ENCODE measurements around the gene ALG14.

The ALG14 gene

GRCh38 chr1:94953107-94953506 lies 119.6 kb downstream of the ALG14 start:
- TF ChIP-seq, protein P1, sequence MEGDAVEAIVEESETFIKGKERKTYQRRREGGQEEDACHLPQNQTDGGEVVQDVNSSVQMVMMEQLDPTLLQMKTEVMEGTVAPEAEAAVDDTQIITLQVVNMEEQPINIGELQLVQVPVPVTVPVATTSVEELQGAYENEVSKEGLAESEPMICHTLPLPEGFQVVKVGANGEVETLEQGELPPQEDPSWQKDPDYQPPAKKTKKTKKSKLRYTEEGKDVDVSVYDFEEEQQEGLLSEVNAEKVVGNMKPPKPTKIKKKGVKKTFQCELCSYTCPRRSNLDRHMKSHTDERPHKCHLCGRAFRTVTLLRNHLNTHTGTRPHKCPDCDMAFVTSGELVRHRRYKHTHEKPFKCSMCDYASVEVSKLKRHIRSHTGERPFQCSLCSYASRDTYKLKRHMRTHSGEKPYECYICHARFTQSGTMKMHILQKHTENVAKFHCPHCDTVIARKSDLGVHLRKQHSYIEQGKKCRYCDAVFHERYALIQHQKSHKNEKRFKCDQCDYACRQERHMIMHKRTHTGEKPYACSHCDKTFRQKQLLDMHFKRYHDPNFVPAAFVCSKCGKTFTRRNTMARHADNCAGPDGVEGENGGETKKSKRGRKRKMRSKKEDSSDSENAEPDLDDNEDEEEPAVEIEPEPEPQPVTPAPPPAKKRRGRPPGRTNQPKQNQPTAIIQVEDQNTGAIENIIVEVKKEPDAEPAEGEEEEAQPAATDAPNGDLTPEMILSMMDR (IDR thresholded peaks at IDR 0.05; ENCODE audit: low read depth, low read length, missing control alignments): no peak
- H3K4me3 ChIP-seq (replicated peaks; ENCODE audit: low read depth, low read length): no peak overlapping the region
- no peak for DNase-seq (ENCODE audit: extremely low read depth, low read depth)

DNA sequence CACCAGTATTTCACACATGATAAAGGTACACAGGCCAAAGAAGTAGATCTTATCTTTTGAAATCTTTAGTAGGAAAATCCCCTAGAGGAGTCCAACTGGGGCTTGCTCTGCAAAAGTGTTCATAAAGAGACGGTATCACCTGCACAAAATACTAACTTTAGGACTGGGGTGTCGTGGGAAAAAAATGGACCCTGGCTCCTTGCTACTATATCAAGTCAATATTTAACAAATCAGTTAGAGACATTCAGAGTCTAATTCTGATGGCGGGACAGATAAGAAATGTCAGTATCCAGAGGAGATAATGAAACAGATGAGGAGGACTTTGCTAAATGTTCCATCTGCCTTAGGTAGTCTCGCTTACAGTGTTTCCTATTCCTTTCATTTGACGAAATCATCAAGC lies 120.2 kb downstream of the ALG14 start:
- no peak for DNase-seq (ENCODE audit: extremely low read depth, low read depth)
- TF ChIP-seq, protein P1 (IDR thresholded peaks at IDR 0.05; ENCODE audit: low read depth, low read length, missing control alignments): no peak
- H3K4me3 ChIP-seq (replicated peaks; ENCODE audit: low read depth, low read length): no peak overlapping the region

DNA sequence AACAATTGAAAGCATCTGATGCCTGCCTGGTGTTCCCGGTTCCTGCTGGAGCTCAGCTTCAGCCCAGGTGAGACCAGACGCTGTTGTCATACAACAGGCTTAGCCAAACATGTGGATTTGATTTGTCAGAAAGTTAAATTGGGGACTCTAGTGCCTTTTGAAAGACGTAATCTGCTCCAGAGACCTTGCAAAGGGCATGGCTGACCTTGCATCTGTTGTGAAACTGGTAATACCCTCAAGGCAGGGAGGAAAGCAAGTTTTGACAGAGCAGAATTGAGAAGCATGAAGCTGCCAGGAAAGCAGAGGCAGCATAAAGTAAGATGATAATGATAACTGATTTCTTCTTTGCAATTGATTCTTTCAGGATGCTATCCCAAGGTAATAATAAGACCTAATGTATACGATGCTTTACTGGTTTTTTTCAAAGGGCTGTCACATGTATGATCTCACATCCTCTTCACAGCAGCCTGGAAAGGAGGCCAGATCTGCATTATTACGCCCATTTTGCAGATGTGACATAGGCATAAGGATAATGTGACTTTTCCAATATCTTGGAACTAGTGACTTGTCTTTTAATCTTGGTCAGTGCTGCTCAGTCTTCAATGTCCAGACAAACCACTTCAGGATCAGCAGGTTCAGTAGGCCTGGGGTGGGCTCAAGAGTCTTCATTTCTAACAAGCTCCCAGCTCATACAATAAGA lies 121.1 kb downstream of the ALG14 start:
- TF ChIP-seq, protein P1 (IDR thresholded peaks at IDR 0.05; ENCODE audit: low read depth, low read length, missing control alignments): no peak
- DNase-seq (ENCODE audit: extremely low read depth, low read depth): no peak
- H3K4me3 ChIP-seq (replicated peaks; ENCODE audit: low read depth, low read length): no peak overlapping the region

GRCh38 chr1:94951046-94951445 lies 121.7 kb downstream of the ALG14 start:
- TF ChIP-seq, protein P1 (IDR thresholded peaks at IDR 0.05; ENCODE audit: low read depth, low read length, missing control alignments): no peak
- no peak for DNase-seq (ENCODE audit: extremely low read depth, low read depth)
- H3K4me3 ChIP-seq (replicated peaks; ENCODE audit: low read depth, low read length): no peak overlapping the region

- no peak overlapping the region for H3K4me3 ChIP-seq (replicated peaks; ENCODE audit: low read depth, low read length)
- DNase-seq (ENCODE audit: extremely low read depth, low read depth): no peak
- TF ChIP-seq, protein P1 (IDR thresholded peaks at IDR 0.05; ENCODE audit: low read depth, low read length, missing control alignments): no peak
Measured at GRCh38 chr1:94949681-94950661, 122.8 kb downstream of the ALG14 start.

GRCh38 chr1:94947437-94947836 lies 125.3 kb downstream of the ALG14 start:
- DNase-seq (ENCODE audit: extremely low read depth, low read depth): no peak
- TF ChIP-seq, protein P1 (IDR thresholded peaks at IDR 0.05; ENCODE audit: low read depth, low read length, missing control alignments): no peak
- no peak overlapping the region for H3K4me3 ChIP-seq (replicated peaks; ENCODE audit: low read depth, low read length)

All from HFF-Myc (cell line).